ENCODE results near the gene ATP6AP1. TPM values are rescaled to one million over a fixed set of nuclear protein-coding genes. Genes with fewer than 3 reads are reported as not detected.
A peak's percentile ranks its signal among the peaks of the same experiment; 100 is the strongest.

Gene ATP6AP1
- total RNA-seq, 1 donor from 2014 or later = 22.6 TPM

GRCh38 chrX:154469880-154470279 lies 41.4 kb downstream of the ATP6AP1 start:
- no peak for TF ChIP-seq EZH2phosphoT487 (IDR thresholded peaks at IDR 0.05)
- TF ChIP-seq CTCF (IDR thresholded peaks at IDR 0.05) = no peak
- no peak for TF ChIP-seq EZH2 (IDR thresholded peaks at IDR 0.05)
- Histone ChIP-seq H3K79me2 (ENCODE audit: low read depth) (no peaks in the 10 kb centered on the region), H3K27me3 (no peaks in the 10 kb centered on the region), H3K36me3 (no peaks in the 10 kb centered on the region), H3K4me1 (no peaks in the 10 kb centered on the region), H4K20me1 (ENCODE audit: low read depth) (no peaks in the 10 kb centered on the region), H2AFZ (replicated peaks) (no peak overlapping the region), H3K27ac (no peak overlapping the region), H3F3A (ENCODE audit: low read depth) (no peaks in the 10 kb centered on the region), H3K4me3 (no peak overlapping the region), H3K9me3 (ENCODE audit: low read depth) (no peaks in the 10 kb centered on the region), H3K9ac (no peak overlapping the region), H3K4me2 (no peak overlapping the region)
- DNase-seq (ENCODE audit: low spot score) = no peak
- no peak overlapping the region for H3K27ac Mint-ChIP-seq
- peaks cover 7% of the 10 kb centered on the region for H3K36me3 Mint-ChIP-seq
- H3K4me1 Mint-ChIP-seq = no peaks in the 10 kb centered on the region
- H3K9me3 Mint-ChIP-seq = peaks cover 7% of the 10 kb centered on the region
- peak overlapping the region; percentile 53 for H3K4me3 Mint-ChIP-seq
- no peaks in the 10 kb centered on the region for H3K27me3 Mint-ChIP-seq (ENCODE audit: insufficient read depth, low read depth)

GRCh38 chrX:154470434-154470833 lies 42.0 kb downstream of the ATP6AP1 start:
- H3F3A ChIP-seq (ENCODE audit: low read depth) = no peaks in the 10 kb centered on the region
- H3K79me2 ChIP-seq (ENCODE audit: low read depth) = no peaks in the 10 kb centered on the region
- H3K9me3 ChIP-seq (ENCODE audit: low read depth) = no peaks in the 10 kb centered on the region
- H3K27ac ChIP-seq = no peak overlapping the region
- peaks cover 9% of the 10 kb centered on the region for H3K9me3 Mint-ChIP-seq
- no peak overlapping the region for H3K9ac ChIP-seq
- no peaks in the 10 kb centered on the region for H3K27me3 ChIP-seq
- no peak for DNase-seq (ENCODE audit: low spot score)
- peaks cover 8% of the 10 kb centered on the region for H3K36me3 Mint-ChIP-seq
- no peak overlapping the region for H3K4me3 Mint-ChIP-seq
- H3K4me3 ChIP-seq = no peak overlapping the region
- H4K20me1 ChIP-seq (ENCODE audit: low read depth) = no peaks in the 10 kb centered on the region
- H3K27ac Mint-ChIP-seq = no peak overlapping the region
- H2AFZ ChIP-seq (replicated peaks) = no peak overlapping the region
- no peaks in the 10 kb centered on the region for H3K4me1 Mint-ChIP-seq
- H3K4me2 ChIP-seq = no peak overlapping the region
- H3K27me3 Mint-ChIP-seq (ENCODE audit: insufficient read depth, low read depth) = no peaks in the 10 kb centered on the region
- no peaks in the 10 kb centered on the region for H3K4me1 ChIP-seq
- H3K36me3 ChIP-seq = no peaks in the 10 kb centered on the region
- TF ChIP-seq EZH2 (IDR thresholded peaks at IDR 0.05) = no peak
- TF ChIP-seq CTCF (IDR thresholded peaks at IDR 0.05) = no peak
- TF ChIP-seq EZH2phosphoT487 (IDR thresholded peaks at IDR 0.05) = no peak

GRCh38 chrX:154470914-154471568 lies 42.6 kb downstream of the ATP6AP1 start:
- Histone ChIP-seq H2AFZ (replicated peaks) (no peak overlapping the region), H3K9me3 (ENCODE audit: low read depth) (no peaks in the 10 kb centered on the region), H3F3A (ENCODE audit: low read depth) (no peaks in the 10 kb centered on the region), H3K9ac (no peak overlapping the region), H4K20me1 (ENCODE audit: low read depth) (no peaks in the 10 kb centered on the region), H3K36me3 (no peaks in the 10 kb centered on the region), H3K27me3 (no peaks in the 10 kb centered on the region), H3K4me1 (no peaks in the 10 kb centered on the region), H3K79me2 (ENCODE audit: low read depth) (no peaks in the 10 kb centered on the region), H3K27ac (no peak overlapping the region), H3K4me3 (no peak overlapping the region), H3K4me2 (no peak overlapping the region)
- TF ChIP-seq CTCF (IDR thresholded peaks at IDR 0.05) = no peak
- Mint-ChIP-seq H3K27me3 (ENCODE audit: insufficient read depth, low read depth) (peaks cover 3% of the 10 kb centered on the region), H3K4me3 (no peak overlapping the region), H3K9me3 (peaks cover 13% of the 10 kb centered on the region), H3K4me1 (no peaks in the 10 kb centered on the region), H3K36me3 (peaks cover 11% of the 10 kb centered on the region), H3K27ac (no peak overlapping the region)
- no peak for DNase-seq (ENCODE audit: low spot score)
